ENCODE measurements around the gene SLC25A22.
A peak's percentile ranks its signal among the peaks of the same experiment; 100 is the strongest.

Gene SLC25A22

DNA sequence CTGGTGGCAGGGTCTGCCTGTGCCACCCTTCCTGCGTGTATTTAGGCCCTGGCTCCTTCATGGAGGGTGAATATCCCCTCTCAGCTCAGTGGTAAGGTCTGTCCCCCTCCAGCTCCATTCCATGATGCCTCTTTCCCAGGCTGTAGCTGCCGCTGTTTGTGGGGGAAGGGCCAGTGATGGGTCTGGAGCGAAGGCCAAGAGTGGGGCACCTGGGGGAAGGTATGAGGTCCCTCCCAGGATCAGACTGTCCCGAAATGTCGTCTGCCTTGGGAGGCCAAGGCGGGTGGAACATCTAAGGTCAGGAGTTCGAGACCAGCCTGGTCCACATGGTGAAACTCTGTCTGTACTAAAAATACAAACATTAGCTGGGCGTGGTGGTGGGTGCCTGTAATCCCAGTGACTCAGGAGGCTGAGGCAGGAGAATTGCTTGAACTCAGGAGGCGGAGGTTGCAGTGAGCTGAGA is 35.8 kb upstream of the SLC25A22 start:
- peak; percentile 19 for FAIRE-seq

DNA sequence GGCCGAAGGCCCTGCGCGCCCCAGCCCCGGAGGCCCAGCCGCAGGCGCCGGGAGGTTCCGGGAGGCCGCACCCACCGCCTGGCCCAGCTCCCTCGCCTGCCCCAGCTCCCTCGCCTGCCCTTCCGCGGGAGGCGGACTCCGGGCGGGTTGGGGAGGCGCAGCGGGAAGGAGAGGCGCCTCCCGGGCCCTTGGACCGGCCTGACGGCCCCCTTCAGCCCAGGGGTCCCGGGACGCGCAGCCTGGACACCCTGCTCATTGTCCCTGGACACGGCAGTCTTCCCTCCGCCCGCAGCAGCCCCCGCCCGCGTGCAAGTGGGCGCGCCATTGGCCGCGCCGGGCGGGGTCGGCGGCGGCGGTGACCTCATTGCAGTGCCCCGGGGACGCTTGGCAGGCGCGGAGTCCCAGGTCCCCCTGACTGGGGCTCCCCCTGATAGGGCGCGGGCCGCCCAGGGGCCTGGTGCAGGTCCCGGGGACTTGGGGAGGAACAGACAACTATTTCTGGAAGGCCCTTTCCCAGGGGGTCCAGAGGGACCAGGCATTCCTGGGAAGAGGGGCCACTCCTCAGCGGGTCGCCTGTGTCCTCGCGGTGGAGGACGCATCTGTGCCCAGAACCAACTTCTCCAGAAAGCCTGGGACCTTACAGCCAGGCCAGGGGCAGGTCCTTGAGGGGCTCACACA is 35.2 kb upstream of the SLC25A22 start:
- FAIRE-seq = no peak

DNA sequence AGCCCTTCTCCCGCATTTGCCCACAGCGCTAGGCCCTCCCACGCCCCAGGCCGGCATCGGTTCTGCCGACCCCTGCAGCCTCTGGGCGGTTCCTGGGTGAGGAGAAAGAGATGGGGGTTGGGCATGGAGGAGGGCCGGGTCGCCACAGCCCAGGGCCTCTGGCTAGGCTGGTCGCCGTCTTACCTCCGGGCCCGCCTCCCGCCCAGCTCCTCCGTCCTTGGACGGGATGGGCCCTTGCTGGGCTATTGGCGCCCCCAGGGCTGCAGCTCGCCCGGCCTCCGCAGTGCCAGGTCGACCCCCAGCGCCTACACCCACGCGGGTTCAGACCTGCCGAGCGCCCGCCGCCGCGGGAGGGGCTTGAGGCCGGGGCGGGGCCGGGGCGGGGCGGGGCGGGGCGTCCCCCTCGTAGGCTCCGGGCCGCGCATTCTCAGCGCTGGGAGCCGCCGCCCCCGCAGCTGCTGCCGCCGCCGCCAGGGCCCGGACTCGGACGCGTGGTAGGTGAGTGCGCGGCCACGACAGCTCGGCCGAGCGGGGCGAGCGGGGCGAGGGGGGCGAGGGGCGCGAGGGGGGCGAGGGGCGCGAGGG is 34.5 kb upstream of the SLC25A22 start, which contains the start of gene CD151:
Gene CD151, plus strand, starts transcription at position 424 of the 585 bp plus-strand sequence. CDS start 3,118 bp downstream, outside the sequence.
- no peak for FAIRE-seq

DNA sequence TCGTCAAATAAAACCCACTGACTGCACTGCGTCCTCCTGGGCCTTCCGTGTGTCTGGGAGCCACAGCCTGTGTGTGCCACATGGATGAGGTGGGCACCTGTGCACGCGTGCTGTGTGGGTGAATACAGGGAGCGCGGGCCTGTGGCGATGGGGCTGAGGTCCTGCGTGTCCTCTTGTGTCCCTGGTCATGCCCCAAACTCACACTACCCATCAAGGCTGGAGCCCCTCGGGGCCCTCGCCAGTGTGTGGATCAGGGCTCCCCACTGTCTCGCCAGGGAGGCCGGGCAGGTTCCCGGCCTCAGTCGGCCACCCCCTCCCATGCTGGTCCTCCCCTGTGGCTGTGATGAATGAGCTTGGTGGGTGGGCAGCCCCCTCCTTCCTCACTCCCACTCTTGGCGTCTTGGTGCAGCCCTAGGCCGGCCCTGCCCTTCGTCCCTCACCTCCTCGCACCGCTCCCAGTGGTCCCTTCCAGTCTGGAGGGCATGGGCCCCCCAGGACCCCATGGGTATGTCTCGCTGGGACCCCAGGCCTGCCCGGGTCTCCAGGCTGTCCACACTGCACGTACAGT is 34.0 kb upstream of the SLC25A22 start:
- no peak for FAIRE-seq

DNA sequence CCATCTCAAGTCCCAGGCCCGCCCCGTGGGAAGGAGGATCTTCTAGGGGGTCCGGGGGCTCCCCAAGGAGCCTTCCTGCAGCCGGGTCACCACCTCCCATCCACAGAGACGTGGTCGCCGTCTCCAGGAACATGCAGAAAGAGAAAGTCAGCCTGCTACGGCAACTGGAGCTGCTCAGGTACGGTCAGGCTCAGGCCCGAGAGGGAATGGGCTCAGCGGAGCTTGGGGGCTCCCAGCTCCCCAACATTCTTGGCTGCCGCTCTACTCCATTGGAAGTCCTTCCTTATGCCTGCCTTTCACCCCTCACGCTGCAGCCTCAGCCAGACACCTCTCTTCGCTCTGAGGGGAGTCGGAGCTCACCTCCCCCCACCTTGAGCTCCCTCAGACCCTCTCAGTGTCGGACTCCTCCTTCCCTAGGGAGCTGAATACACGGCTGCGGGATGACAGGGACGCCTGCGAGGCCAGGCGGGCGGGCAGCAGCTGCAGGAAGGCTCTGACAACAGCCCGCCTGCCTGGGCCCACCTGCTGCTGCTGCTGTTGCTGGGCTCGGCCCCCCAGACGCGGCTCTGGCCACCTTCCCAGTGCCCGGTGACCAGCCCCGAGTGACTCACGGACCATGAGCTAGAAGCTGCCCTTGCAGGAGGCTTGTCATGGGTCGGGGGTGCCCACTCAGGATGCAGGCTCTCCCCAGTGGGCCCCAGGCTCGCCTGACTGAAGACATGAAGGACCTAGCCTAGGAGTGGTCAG is 33.2 kb upstream of the SLC25A22 start:
- FAIRE-seq = no peak

DNA sequence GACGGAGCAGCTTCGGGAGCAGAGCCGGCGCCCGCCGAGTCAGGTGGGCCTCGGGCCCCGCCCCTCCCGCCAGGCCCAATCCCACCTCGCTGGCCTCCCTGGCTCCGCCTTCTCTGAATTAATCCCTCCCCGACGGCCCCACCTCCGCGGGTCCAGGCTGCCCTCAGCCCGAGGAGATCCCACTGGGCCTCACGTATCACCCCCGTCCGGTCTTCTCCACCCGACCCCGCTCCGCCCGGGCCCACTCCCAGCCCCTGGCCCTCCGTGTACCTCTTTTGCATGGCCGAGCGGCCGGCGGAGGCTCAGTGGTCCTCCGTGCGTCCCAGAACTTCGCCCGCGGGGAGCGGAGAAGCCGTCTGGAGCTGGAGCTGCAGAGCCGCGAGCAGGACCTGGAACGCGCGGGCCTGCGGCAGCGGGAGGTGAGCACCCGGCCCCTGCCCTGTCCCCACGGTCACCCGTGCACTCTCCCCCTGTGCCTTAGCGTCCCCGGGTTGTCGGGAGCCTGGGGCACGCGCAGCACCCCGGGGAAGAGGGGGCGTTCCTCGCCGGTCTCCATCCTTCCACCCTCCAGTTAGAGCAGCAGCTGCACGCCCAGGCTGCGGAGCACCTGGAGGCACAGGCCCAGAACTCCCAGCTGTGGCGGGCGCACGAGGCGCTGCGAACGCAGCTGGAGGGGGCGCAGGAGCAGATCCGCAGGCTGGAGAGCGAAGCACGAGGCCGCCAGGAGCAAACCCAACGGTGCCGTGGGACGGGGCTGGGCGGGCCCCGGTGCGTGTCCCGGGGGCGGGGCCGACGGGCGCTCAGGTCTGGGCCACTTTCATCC is 32.4 kb upstream of the SLC25A22 start:
- FAIRE-seq = peak; percentile 94

DNA sequence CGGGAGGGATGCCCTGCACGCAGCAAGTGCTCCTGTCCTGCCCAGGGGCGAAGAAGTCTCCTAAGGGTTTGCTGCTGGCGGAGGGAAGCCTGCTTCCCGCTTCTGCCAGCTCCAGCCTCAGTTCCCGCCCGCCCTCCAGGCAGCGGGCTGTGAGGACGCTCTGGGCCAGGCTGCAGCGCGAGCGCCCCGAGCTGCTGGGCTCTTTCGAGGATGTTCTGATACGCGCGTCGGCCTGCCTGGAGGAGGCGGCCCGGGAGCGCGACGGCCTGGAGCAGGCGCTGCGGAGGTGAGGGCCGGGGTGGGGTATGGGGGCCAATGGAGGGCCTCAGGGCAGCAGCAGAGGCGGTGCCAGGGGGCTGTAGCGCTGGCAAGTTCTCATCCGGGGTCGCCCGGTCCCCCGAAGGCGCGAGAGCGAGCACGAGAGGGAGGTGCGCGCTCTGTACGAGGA is 31.8 kb upstream of the SLC25A22 start:
- no peak for FAIRE-seq

DNA sequence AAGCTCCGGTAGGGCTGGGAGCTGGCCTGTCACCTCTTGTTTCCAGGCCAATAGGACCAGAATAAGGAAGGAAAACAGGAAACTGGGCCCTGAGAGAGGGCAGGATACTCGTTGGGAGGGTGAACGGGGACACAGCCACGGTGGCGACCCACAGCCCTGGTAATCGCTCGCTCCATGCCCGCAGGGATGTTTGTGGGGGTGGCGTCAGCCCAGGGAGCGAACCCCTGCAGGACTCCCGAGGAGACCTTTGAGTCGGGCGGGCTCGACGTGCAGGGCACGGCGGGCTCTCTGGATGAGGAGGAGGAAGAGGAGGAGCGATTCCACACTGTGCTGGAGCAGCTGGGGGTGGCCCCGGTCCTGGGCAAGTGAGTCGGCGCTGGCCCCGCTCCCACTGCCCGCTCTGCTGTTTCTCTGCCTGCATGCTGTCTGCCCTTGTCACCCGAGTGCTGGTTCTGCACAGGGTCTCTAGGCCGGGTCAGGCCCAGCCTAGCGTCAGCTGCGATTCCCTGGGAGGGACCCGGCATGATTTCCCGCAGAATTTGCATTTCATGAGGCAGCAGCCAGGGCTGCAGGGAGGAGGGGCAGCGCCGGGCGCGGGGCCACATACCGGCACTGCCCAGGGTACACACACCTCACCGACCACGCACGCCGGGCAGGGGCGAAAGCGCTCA is 31.2 kb upstream of the SLC25A22 start:
- no peak for FAIRE-seq

DNA sequence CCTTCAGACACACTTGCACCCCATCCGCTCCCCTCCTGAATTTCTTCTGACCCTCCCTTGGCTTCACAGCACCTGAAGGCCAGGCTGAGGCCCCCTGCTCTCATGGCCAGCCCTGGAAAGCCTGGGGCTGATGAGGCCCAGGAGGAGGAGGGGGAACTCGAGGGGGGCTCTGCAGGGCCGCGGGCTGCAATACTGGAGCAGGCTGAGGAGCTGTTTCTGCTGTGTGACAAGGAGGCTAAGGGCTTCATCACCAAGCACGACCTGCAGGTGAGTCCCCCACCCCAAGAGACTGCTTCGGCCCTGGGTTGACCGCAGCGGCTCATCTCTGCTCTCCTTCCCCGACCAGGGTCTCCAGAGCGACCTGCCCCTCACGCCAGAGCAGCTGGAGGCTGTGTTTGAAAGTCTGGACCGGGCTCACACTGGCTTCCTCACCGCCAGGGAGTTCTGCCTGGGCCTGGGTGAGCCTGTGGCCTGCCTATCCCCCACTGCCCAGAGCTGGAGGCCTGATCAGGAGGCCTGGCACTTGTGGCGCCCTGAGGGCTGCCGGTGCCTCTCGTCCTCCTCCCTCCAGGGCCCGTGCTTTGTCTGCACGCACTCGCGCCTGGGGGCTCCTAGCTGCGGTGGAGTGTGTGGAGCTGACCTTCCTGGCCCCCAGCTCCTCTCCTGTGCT is 30.6 kb upstream of the SLC25A22 start:
- no peak for FAIRE-seq

DNA sequence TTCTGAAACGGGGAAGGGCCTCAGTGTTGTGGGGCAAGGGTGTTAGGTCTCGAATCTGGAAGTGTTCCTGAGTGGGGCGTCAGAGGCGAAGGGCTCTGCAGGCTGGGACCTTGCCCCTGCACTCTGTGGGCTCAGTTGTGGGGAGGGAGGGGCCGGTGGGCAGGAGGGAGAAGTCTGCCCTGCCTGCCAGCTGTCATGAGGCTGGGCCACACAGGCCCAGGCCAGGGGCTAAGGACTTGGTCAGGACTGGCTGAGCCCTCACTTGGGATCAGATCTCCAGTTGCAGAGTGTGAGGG is 29.8 kb upstream of the SLC25A22 start, which contains the start of gene CRACR2B:
Gene CRACR2B, plus strand, starts transcription at position 23 of the 296 bp plus-strand sequence. CDS start 689 bp downstream, outside the sequence.
- no peak for FAIRE-seq

DNA sequence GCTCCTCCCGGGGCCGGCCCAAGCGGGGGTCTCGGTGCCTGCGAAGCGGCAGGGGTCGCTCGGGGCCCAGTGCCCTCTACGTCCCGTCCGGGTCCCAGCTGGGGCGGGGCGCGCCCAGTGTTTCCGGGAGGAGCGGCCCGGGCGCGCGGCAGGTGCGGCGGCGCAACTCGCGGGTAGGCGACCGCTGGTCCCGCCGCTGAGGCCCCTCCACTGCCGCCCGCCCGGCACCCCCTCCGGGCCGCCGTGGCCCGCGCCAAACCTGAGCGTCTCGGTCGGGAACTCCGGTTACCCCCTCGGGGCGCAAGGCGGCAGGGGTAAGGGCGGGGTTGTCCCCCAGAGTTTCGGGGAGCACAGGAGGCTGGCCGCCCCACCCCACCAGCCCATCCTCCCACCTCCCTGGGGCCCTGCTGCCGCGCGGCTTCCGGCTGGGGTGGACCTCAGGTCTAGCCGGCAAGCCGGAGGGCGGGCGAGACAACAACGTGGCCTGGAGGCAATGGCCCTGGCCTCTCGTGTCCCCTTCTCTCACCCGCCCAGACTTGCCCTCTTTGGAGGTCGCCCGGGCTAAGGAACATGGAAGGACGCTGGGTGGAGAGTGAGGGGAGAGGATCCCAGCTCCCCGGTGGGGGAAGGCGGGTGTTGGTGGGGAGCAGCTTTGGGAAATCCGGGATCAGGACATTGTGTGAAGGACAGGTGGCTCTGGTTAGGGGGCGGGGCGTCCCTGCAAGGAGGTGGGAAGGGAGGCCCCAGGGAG is 29.2 kb upstream of the SLC25A22 start:
- FAIRE-seq = no peak

DNA sequence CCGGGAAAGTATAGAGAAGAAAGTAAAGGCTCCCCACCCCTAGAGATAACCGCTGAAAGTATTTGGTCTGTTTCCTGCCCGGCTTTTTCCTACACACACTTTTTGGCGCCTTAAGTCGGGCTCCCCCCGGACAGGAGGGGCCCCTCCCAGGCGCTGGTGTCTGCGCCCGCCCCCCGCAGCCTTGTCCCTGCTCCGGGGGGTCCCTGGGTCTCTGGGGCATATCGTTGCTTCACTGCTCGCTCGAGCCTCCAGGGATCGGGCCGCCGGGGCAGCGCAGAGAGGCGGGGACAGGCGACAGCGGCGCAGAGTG is 28.7 kb upstream of the SLC25A22 start:
- FAIRE-seq = no peak

DNA sequence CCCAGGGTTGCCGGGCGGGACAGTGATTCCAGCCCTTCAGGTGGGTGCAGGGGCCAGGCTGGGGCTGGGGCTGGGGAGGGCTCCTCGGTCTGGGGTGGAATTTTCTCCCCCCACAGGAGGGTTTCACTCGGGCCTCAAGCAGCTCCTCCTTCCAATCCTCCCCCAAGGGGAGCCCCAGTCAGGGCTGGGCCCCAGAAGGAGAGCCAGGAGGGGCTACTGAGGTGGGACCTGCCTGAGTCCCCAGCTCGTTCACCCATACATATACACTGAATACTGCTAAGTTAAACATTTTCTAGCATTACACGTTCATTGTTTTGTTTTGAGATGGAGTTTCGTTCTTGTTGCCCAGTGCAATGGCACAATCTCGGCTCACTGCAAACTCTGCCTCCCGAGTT is 28.1 kb upstream of the SLC25A22 start:
- FAIRE-seq = no peak

DNA sequence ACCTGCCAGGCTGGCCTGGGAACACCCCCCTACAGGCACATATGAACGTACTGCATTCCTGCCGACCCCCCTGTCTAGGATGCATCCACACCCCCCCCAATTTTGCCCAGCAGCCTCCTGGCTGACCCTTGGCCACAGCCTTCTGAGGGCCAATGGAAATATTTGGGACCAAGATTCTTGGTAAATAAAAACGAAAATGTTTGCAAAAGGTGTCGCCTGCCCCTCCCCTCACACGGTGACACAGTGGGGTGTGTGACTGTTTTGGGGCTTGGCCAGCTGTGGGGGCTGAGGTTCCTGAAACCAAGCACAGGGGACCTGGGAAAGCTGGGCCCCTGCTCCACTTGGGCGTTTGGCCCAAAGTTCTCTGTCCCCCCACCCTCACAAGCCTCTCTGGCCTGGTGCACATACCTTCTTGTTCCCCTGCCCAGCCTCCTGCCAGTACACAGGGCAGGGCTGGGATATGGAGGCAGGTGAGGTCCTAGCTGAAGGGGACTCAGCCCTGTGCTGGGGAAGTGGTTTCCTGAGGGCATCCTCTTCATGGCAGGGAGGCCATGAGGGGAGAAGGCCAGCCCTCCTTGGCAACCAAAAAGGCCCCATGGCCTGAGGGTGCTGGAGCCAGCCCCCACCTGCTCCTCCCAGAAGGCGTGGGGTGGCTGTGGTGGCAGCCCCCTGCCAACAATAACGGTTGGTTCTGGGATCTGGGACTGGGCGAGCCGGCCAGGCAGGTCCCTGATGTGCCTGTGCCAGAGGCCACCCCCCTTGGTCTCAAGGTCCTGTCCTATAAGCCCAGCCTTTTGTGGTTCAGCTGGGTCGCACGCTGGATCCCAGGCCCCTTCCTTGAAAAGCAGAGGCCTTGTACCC is 27.5 kb upstream of the SLC25A22 start:
- FAIRE-seq = no peak

DNA sequence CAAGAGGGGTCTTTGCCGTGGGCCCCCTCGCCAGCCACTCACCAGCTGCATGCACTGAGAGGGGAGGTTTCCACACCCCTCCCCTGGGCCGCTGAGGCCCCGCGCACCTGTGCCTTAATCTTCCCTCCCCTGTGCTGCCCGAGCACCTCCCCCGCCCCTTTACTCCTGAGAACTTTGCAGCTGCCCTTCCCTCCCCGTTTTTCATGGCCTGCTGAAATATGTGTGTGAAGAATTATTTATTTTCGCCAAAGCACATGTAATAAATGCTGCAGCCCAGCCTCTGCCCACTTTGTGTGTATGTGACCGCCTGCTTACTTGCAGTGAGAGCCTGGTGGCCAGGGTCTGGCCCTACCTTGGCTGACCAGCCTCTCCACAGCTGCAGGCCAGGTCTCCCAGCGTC is 26.9 kb upstream of the SLC25A22 start:
- no peak for FAIRE-seq

DNA sequence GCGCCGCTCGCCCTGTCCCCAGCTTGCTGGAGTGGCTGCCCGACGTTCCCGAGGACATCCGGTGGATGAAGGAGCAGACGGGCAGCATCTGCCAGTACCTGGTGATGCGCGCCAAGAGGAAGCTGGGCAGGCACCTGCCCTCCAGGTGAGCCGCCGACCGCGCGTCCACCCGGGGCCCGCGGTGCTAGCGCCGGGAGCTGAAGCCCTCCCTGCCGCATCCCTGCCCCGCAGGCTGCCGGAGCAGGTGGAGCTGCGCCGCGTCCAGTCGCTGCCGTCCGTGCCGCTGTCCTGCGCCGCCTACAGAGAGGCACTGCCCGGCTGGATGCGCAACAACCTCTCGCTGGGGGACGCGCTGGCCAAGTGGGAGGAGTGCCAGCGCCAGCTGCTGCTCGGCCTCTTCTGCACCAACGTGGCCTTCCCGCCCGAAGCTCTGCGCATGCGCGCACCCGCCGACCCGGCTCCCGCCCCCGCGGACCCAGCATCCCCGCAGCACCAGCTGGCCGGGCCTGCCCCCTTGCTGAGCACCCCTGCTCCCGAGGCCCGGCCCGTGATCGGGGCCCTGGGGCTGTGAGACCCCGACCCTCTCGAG is 26.3 kb upstream of the SLC25A22 start:
- FAIRE-seq = no peak

DNA sequence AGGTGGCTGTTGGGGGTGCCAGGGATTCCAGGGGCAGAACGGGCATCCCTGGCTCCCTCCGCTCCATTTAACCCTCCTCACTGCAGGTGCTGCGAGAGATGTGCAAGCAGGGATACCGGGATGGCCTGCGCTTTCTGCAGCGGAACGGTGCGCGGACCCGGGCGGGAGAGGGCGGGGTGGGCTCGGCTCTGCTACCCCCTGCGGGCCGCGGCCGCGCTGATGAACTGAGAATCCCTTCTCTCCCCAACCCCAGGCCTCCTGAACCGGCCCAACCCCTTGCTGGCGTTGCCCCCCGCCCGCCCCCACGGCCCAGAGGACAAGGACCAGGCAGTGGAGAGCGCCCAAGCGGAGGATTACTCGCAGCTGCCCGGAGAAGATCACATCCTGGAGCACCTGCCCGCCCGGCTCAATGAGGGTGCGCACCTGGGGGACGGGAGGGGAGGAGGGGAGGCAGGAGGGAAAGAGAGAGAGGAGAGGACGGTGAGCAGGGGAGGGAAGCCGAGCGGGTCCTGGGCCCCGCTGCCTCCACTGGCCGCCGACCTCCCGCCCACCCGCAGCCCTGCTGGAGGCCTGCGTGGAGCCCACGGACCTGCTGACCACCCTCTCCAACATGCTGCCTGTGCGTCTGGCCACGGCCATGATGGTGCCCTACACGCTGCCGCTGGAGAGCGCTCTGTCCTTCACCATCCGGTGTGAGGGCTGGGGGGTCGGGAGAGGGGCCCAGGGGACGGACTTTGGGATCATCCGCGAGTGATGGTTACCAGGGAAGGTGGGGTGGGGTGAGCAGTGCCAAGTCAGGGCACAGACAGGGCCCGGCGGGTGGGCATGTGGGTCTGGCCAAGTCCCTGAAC is 25.6 kb upstream of the SLC25A22 start:
- no peak for FAIRE-seq
